GM12873 (cell line): ENCODE data around the gene SULT1A3.

ENCODE experiments used
- CTCF ChIP-seq: IDR thresholded peaks from 2 replicates; pipeline ENCODE4 v1.5.1; 2012; ENCODE audit warnings: low read depth, mild to moderate bottlenecking, moderate library complexity, low read length, control low read depth; ENCODE audit not compliant: insufficient read depth; ENCODE audit errors: missing control alignments

Gene SULT1A3

GRCh38 chr16:30173054-30173453 is 26.0 kb upstream of the SULT1A3 start:
- TF ChIP-seq CTCF = no peak

- no peak for TF ChIP-seq CTCF
Observed at GRCh38 chr16:30179195-30179594, 19.9 kb upstream of the SULT1A3 start.

GRCh38 chr16:30179931-30180330 is 19.1 kb upstream of the SULT1A3 start:
- no peak for TF ChIP-seq CTCF

GRCh38 chr16:30180741-30181140 is 18.3 kb upstream of the SULT1A3 start:
- no peak for TF ChIP-seq CTCF

GRCh38 chr16:30183233-30184095 is 15.6 kb upstream of the SULT1A3 start, which contains the start of gene CORO1A:
TSS of gene CORO1A (plus strand) at chr16:30183602. CDS start at chr16:30185210, 1,608 bp downstream.
- no peak for TF ChIP-seq CTCF

GRCh38 chr16:30184096-30184890 is 14.8 kb upstream of the SULT1A3 start:
- TF ChIP-seq CTCF = no peak
